Measurements from ENCODE around the gene TUT4.

- TF ChIP-seq CTCF (IDR thresholded peaks at IDR 0.05): peak in 4 of 6 experiments; percentile 33 to 70 (median 62)
- TF ChIP-seq POLR2A (IDR thresholded peaks at IDR 0.05): peak; percentile 66 to 73
Observed at GRCh38 chr1:52404116-52404974, 148.5 kb downstream of the TUT4 start, which contains the start of the genes ORC1 and PRPF38A.

Measured in Peyer's patch (tissue), 4 donors.